Measurements from ENCODE around the gene ZNF732. TPM values are rescaled to one million over a fixed set of nuclear protein-coding genes. Genes with fewer than 3 reads are reported as not detected.

ZNF732 gene
- total RNA-seq = 0.12 and 0.66 TPM in 2 replicates

DNA sequence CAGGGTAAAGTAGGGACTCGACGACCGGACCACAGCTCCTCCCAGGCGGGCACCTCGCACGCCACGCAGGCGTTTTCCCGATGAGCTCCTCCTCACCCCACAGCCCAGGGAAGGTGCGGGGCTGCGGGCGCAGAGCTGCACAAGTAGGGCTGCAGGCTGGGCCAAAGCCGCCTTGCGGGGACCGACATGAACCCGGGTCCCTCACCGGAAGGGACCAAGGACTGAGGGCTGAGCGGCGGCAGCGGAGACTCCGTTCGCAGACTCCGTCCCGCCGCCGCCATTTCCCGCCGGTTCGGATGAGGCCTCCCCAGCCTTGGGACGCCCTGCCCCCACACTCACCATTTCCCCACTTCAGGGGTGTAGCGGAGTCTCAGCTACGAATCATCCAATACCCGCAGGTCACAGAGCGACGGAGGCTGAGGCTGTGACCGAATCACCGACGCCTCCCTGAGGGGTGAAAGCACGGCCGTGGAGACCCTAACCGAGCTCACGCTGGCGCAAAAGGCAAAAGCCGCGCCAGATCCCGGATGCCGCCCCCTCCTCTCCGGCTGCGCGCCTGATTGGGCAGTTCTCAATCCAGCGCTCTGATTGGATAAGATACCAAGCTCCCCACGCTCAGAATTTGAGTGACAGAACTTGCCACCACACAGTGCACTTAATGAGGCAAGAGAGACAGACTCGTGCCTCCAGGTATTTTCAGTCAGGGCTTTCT lies at the start of gene ZNF732:
Gene ZNF732, minus strand, starts transcription at position 506 of the 712 bp plus-strand sequence. Its CDS starts 164 bp downstream, at position 342.

DNA sequence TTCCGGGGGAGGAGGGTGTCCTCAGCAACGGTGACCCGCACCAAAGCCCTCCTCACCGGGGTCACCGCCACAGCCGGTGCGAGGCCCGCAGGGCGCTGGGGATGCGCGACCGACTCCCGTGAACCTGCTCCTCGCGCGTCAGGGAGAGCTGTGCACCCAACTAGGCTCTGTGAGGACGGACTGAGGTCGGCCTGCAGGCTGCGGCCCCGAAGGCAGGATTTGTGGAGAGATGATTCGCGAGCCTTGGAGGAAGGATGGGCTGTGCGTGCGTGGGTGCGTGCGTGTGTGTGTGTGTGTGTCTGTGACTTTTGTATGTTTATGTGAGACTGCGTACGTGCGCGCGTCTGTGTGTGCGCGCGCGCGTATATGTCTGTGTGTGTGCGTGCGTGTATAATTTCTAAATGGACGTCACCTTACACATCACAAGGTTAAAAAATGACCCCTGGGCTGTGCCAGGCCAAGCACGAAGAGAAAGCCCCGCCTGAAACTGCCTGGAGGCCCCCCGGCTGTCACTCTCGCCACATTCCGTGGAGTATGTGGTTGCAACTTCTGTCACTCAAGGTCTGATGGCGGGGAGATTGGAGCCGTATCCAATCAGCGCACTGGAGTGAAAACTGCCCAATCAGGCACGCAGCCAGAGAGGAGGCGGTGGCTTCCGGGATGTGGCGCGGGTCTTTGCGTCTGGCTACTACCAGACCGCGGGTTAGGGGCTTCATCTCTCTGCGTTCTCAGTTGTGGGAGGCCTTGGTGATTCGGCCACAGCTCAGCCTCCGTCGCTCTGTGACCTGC lies 32.1 kb upstream of the ZNF732 start, which contains the start of gene ZNF141:
Gene ZNF141, plus strand, starts transcription at position 672 of the 789 bp plus-strand sequence. CDS start 170 bp downstream, outside the sequence.

Other genes with a start within 250 kb of the ZNF732 start
- 8.2 and 9.2 TPM in 2 replicates for gene ZNF718, start 181.0 kb downstream of the ZNF732 start, total RNA-seq
- gene ZNF141, start 32.3 kb upstream of the ZNF732 start, total RNA-seq = 12.9 and 13.9 TPM in 2 replicates
- gene ZNF721, start 193.7 kb upstream of the ZNF732 start, total RNA-seq = 23.4 and 24.7 TPM in 2 replicates
- gene PIGG, start 193.7 kb upstream of the ZNF732 start, total RNA-seq = 48.7 and 49.0 TPM in 2 replicates

All from uterine smooth muscle cell (primary cell).